IMR-90 (cell line): Measurements from ENCODE around the gene CHST6. TPM values are rescaled to one million over a fixed set of nuclear protein-coding genes. Genes with fewer than 3 reads are reported as not detected.

Experiments
- ATAC-seq: fragments of 200-7000 bp; cut with Tn5 transposase; 2 replicates; pipeline ENCODE4 v1.9.1; 2020; ENCODE audit warnings: low read depth, mild to moderate bottlenecking, moderate library complexity
- BruUV-seq: library from RNA; stranded (reverse); fragments of 400-500 nt; replicated peaks from 2 replicates; lab custom pipeline; 2021; lab: Mats Ljungman, UMichigan
- CTCF ChIA-PET: fragments of 300-600 bp; formaldehyde crosslinking; extraction: SDS; loops from one replicate; lab custom pipeline; 2021; ENCODE audit warnings: antibody characterized with exemption; lab: Yijun Ruan, JAX
- POLR2A ChIA-PET: fragments of 300-600 bp; sonication (Branson Sonifier 250); formaldehyde crosslinking; loops from one replicate; lab custom pipeline; 2022; ENCODE audit warnings: antibody characterized with exemption; ENCODE audit not compliant: unreplicated experiment; lab: Charles Lee
- DNase-seq: peaks from one replicate; pipeline ENCODE4 v3.0.0; 2013
- H2AFZ ChIP-seq: replicated peaks from 2 replicates; pipeline ENCODE3; 2013; ENCODE audit warnings: low read length, mild to moderate bottlenecking; ENCODE audit not compliant: poor library complexity
- H2AK5ac ChIP-seq: 2 replicates; pipeline ENCODE4 v1.6.1; 2013; ENCODE audit warnings: low read depth, low read length, inconsistent platforms
- H2AK9ac ChIP-seq: replicated peaks from 2 replicates; pipeline ENCODE3; 2013; ENCODE audit warnings: mild to moderate bottlenecking, low read depth, low read length, moderate library complexity; ENCODE audit not compliant: poor library complexity
- H2BK120ac ChIP-seq: 2 replicates; pipeline ENCODE4 v1.6.1; 2013; ENCODE audit warnings: low read depth, low read length, inconsistent platforms
- H2BK15ac ChIP-seq: 3 replicates; pipeline ENCODE4 v1.6.1; 2013; ENCODE audit warnings: low read depth, low read length, inconsistent platforms
- H2BK20ac ChIP-seq: 2 replicates; pipeline ENCODE4 v1.6.1; 2013; ENCODE audit warnings: low read depth, mild to moderate bottlenecking, inconsistent platforms, low read length, moderate library complexity
- H2BK5ac ChIP-seq: 2 replicates; pipeline ENCODE4 v1.6.1; 2013; ENCODE audit warnings: mild to moderate bottlenecking, low read depth, low read length, inconsistent platforms; ENCODE audit not compliant: poor library complexity, severe bottlenecking
- H3K14ac ChIP-seq: replicated peaks from 2 replicates; pipeline ENCODE4 v1.6.1; 2013; ENCODE audit warnings: low read depth, low read length, inconsistent platforms
- H3K18ac ChIP-seq: 2 replicates; pipeline ENCODE4 v1.6.1; 2013; ENCODE audit warnings: low read depth, low read length, control low read depth
- H3K23ac ChIP-seq: 2 replicates; pipeline ENCODE4 v1.6.1; 2013; ENCODE audit warnings: low read depth, low read length, inconsistent platforms
- H3K27ac ChIP-seq: 2 replicates; pipeline ENCODE4 v1.5.1; 2013; ENCODE audit warnings: mild to moderate bottlenecking, control low read depth, low read length; ENCODE audit not compliant: insufficient read depth
- H3K27me3 ChIP-seq: 2 replicates; pipeline ENCODE4 v1.6.1; 2013; ENCODE audit warnings: low read length; ENCODE audit not compliant: control insufficient read depth, insufficient read depth
- H3K36me3 ChIP-seq: 2 replicates; pipeline ENCODE4 v1.6.1; 2013; ENCODE audit warnings: low read length, mixed read lengths; ENCODE audit not compliant: control insufficient read depth, insufficient read depth
- H3K4ac ChIP-seq: 2 replicates; pipeline ENCODE4 v1.6.1; 2013; ENCODE audit warnings: low read depth, low read length, inconsistent platforms
- H3K4me1 ChIP-seq: 2 replicates; pipeline ENCODE4 v1.6.1; 2013; ENCODE audit warnings: low read length, mixed read lengths; ENCODE audit not compliant: control insufficient read depth, insufficient read depth
- H3K4me2 ChIP-seq: 2 replicates; pipeline ENCODE4 v1.6.1; 2013; ENCODE audit warnings: low read depth, mild to moderate bottlenecking, control low read depth, low read length, moderate library complexity
- H3K4me3 ChIP-seq: 2 replicates; pipeline ENCODE4 v1.5.1; 2013; ENCODE audit warnings: low read depth, mild to moderate bottlenecking, control low read depth, low read length, moderate library complexity; ENCODE audit not compliant: insufficient read depth
- H3K56ac ChIP-seq: 2 replicates; pipeline ENCODE4 v1.6.1; 2013; ENCODE audit warnings: low read length, inconsistent platforms; ENCODE audit not compliant: insufficient read depth; ENCODE audit errors: extremely low read depth
- H3K79me1 ChIP-seq, 2 experiments: 2 replicates each; pipeline ENCODE4 v1.6.1; 2013; ENCODE audit warnings: low read length in 2 of 2, inconsistent platforms in 1 of 2, low read depth in 1 of 2
- H3K9ac ChIP-seq: 2 replicates; pipeline ENCODE4 v1.6.1; 2013; ENCODE audit warnings: low read depth, low read length, control low read depth
- H3K9me1 ChIP-seq: 2 replicates; pipeline ENCODE4 v1.6.1; 2013; ENCODE audit warnings: low read length, inconsistent platforms; ENCODE audit not compliant: insufficient read depth
- H3K9me3 ChIP-seq: 2 replicates; pipeline ENCODE4 v1.6.1; 2013; ENCODE audit warnings: low read length; ENCODE audit not compliant: control insufficient read depth, insufficient read depth
- H4K20me1 ChIP-seq: 2 replicates; pipeline ENCODE4 v1.6.1; 2013; ENCODE audit warnings: low read length, inconsistent platforms; ENCODE audit not compliant: insufficient read depth
- H4K5ac ChIP-seq: 2 replicates; pipeline ENCODE4 v1.6.1; 2013; ENCODE audit warnings: mild to moderate bottlenecking, low read depth, low read length, control low read depth
- H4K8ac ChIP-seq, 2 experiments: 2 replicates each; pipeline ENCODE4 v1.6.1; 2013; ENCODE audit warnings: low read depth in 2 of 2, low read length in 2 of 2, control low read depth in 1 of 2, inconsistent platforms in 1 of 2
- H4K91ac ChIP-seq: 2 replicates; pipeline ENCODE4 v1.6.1; 2013; ENCODE audit warnings: low read depth, low read length, inconsistent platforms; ENCODE audit not compliant: insufficient read depth
- BHLHE40 ChIP-seq: fragments of 150-350 bp; IDR thresholded peaks from 2 replicates; pipeline ENCODE4 v1.6.1; 2016; ENCODE audit warnings: mild to moderate bottlenecking, low read depth, low read length
- CHD1 ChIP-seq: IDR thresholded peaks from 2 replicates; pipeline ENCODE4 v1.6.1; 2012; ENCODE audit warnings: low read depth, low read length, improper control_type of control experiment
- CTCF ChIP-seq: conservative IDR thresholded peaks from 2 replicates; pipeline ENCODE4 v1.5.1; 2012; ENCODE audit warnings: mild to moderate bottlenecking, low read depth, low read length, improper control_type of control experiment
- FOS ChIP-seq: fragments of 150-350 bp; IDR thresholded peaks from 2 replicates; pipeline ENCODE4 v1.6.1; 2016; ENCODE audit warnings: low read depth, low read length
- MAFK ChIP-seq: IDR thresholded peaks from 2 replicates; pipeline ENCODE4 v1.6.1; 2012; ENCODE audit warnings: low read depth, low read length, improper control_type of control experiment
- MAZ ChIP-seq: IDR thresholded peaks from 2 replicates; pipeline ENCODE4 v1.6.1; 2012; ENCODE audit warnings: low read depth, mild to moderate bottlenecking, low read length, improper control_type of control experiment, moderate library complexity, borderline replicate concordance
- MXI1 ChIP-seq: IDR thresholded peaks from 2 replicates; pipeline ENCODE4 v1.6.1; 2012; ENCODE audit warnings: low read depth, mild to moderate bottlenecking, low read length, moderate library complexity, borderline replicate concordance
- RCOR1 ChIP-seq: IDR thresholded peaks from 2 replicates; pipeline ENCODE4 v1.6.1; 2012; ENCODE audit warnings: mild to moderate bottlenecking, low read length, improper control_type of control experiment; ENCODE audit not compliant: insufficient replicate concordance
- USF2 ChIP-seq: fragments of 150-350 bp; IDR thresholded peaks from 2 replicates; pipeline ENCODE4 v1.6.1; 2017; ENCODE audit warnings: mild to moderate bottlenecking, antibody characterized with exemption, low read length, low read depth
- WGBS, 2 experiments: methylation state at CpG; one replicate each; pipeline versions ENCODE4 v1.1.5 to v1.1.7; 2013; ENCODE audit warnings: missing lambda C conversion rate in 2 of 2; ENCODE audit not compliant: insufficient read length in 1 of 2; ENCODE audit errors: extremely low coverage in 2 of 2; 5-methylcytosine and 5-hydroxymethylcytosine counted together
- dilution Hi-C: fragments of 300-500 bp; cut with HindIII; formaldehyde crosslinking; loops from one replicate; pipeline ENCODE4 v1.14.3; 2018; ENCODE audit warnings: low sequenced_read_pairs; ENCODE audit not compliant: unreplicated experiment
- in situ Hi-C: fragments of 300-500 bp; cut with MboI; formaldehyde crosslinking; loops from 3 replicates; pipeline ENCODE4 v1.14.3; 2019; ENCODE audit warnings: low sequenced_read_pairs, inconsistent platforms, mixed read lengths
- intact Hi-C: fragments of 100-400 bp; cut with micrococcal nuclease; formaldehyde crosslinking; loops from 2 replicates; pipeline ENCODE4 v1.10.0; 2022
- polyA plus RNA-seq, 3 experiments: library from polyadenylated mRNA; depleted of rRNA; stranded (reverse); fragments of >200 nt; gene quantifications; 2 replicates each; pipeline ENCODE4 v1.2.3, GENCODE V29; 2012; ENCODE audit warnings: low replicate concordance in 1 of 3
- total RNA-seq: library from RNA; depleted of rRNA; stranded (reverse); fragments of >200 nt; gene quantifications from 2 replicates; pipeline ENCODE4 v1.2.3, GENCODE V29; 2012

Gene CHST6
- total and polyA plus RNA-seq, 2 of the 4 experiments (the other 2 are of a cell fraction) = under 0.01 to 0.12 TPM

- peaks cover 24 to 73% of the 10 kb centered on the region in 2 experiments for H3K79me1 ChIP-seq
- ChIA-PET CTCF (no interaction called here), POLR2A (no interaction called here)
- no peak overlapping the region for H3K18ac ChIP-seq
- no peak for DNase-seq
- no peak overlapping the region for H2BK5ac ChIP-seq
- no CpG with 5 or more reads among the region's 1 CpG for WGBS, 2 experiments
- H3K36me3 ChIP-seq = no peaks in the 10 kb centered on the region
- no peak overlapping the region for H2AK9ac ChIP-seq
- dilution Hi-C loops = no loop called here
- intact Hi-C loops = loop anchor here (5.0 to 10.0 kb wide), 2 partner anchors 97 to 164 kb away; partner anchors contain the start of genes ADAT1 and TMEM231
- no peak overlapping the region for H2BK120ac ChIP-seq
- H3K14ac ChIP-seq = no peak overlapping the region
- no peak overlapping the region for H2AFZ ChIP-seq
- H3K27me3 ChIP-seq = no peaks in the 10 kb centered on the region
- H4K91ac ChIP-seq = no peak overlapping the region
- H3K9me3 ChIP-seq = no peaks in the 10 kb centered on the region
- no peak overlapping the region for H2BK20ac ChIP-seq
- H3K56ac ChIP-seq = no peak overlapping the region
- no peak overlapping the region for H2BK15ac ChIP-seq
- H2AK5ac ChIP-seq = no peak overlapping the region
- BruUV-seq = no TSS peak
- no peak overlapping the region for H3K9ac ChIP-seq
- no peak overlapping the region for H3K4me3 ChIP-seq
- no peak for TF ChIP-seq RCOR1
- no peak for TF ChIP-seq CHD1
- no peak for TF ChIP-seq FOS
- no peak for TF ChIP-seq CTCF
- TF ChIP-seq MAZ = no peak
- no peak for TF ChIP-seq BHLHE40
- TF ChIP-seq MAFK = no peak
- no peak for TF ChIP-seq MXI1
- no peak for TF ChIP-seq USF2
- no peaks in the 10 kb centered on the region; the same call in 1 of the 2 replicates for H3K4me1 ChIP-seq
- H4K20me1 ChIP-seq = peaks cover 27% of the 10 kb centered on the region
- H3K4ac ChIP-seq = no peak overlapping the region
- H3K9me1 ChIP-seq = peaks cover 12% of the 10 kb centered on the region
- no peak overlapping the region for H4K5ac ChIP-seq
- H3K4me2 ChIP-seq = no peak overlapping the region
- no peak overlapping the region for H3K23ac ChIP-seq
- H4K8ac ChIP-seq = no peak overlapping the region
- in situ Hi-C loops = no loop called here
- ATAC-seq = no peak
- no peak overlapping the region for H3K27ac ChIP-seq
These were observed 34.8 kb downstream of the CHST6 start for GRCh38 chr16:75460446-75460845.
